ENCODE results near the gene MYH9.

- no peak for TF ChIP-seq POLR2A (IDR thresholded peaks at IDR 0.05)
- TF ChIP-seq, protein P1, sequence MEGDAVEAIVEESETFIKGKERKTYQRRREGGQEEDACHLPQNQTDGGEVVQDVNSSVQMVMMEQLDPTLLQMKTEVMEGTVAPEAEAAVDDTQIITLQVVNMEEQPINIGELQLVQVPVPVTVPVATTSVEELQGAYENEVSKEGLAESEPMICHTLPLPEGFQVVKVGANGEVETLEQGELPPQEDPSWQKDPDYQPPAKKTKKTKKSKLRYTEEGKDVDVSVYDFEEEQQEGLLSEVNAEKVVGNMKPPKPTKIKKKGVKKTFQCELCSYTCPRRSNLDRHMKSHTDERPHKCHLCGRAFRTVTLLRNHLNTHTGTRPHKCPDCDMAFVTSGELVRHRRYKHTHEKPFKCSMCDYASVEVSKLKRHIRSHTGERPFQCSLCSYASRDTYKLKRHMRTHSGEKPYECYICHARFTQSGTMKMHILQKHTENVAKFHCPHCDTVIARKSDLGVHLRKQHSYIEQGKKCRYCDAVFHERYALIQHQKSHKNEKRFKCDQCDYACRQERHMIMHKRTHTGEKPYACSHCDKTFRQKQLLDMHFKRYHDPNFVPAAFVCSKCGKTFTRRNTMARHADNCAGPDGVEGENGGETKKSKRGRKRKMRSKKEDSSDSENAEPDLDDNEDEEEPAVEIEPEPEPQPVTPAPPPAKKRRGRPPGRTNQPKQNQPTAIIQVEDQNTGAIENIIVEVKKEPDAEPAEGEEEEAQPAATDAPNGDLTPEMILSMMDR (IDR thresholded peaks at IDR 0.05) = no peak
These were observed 82.0 kb downstream of the MYH9 start for GRCh38 chr22:36305813-36306212.
